Common myeloid progenitor, CD34-positive (primary cell): ENCODE measurements around the gene TMEM86A.
"Not testable (repeated sequence)": the region's sequence is repeated elsewhere in the genome, so short reads cannot be mapped to it uniquely, and the experiment has no call there.

Source experiments
- CTCF ChIA-PET: fragments of 350-600 bp; sonication (Branson Sonifier 250); formaldehyde crosslinking; loops from one replicate; lab custom pipeline; 2021; ENCODE audit warnings: antibody characterized with exemption; lab: Charles Lee
- POLR2A ChIA-PET: fragments of 350-600 bp; sonication (Branson Sonifier 250); formaldehyde crosslinking; loops from one replicate; lab custom pipeline; 2021; ENCODE audit warnings: antibody characterized with exemption; lab: Charles Lee
- DNase-seq, 3 donors: peaks; one replicate each; pipeline versions ENCODE4 v3.0.0 to v3.0.0-alpha.2; 2013
- H3K27ac ChIP-seq, 2 experiments: 1 replicate in 1 of 2; 2 replicates in 1 of 2; pipeline ENCODE4 v1.7.0; 2013; ENCODE audit warnings: inconsistent platforms in 2 of 2, low read length in 2 of 2, mild to moderate bottlenecking in 2 of 2, low read depth in 1 of 2, moderate library complexity in 1 of 2; ENCODE audit not compliant: severe bottlenecking in 2 of 2, insufficient read depth in 1 of 2, poor library complexity in 1 of 2
- H3K27me3 ChIP-seq, 5 experiments: replicated peaks in 2 of 5; 1 replicate in 3 of 5; 2 replicates in 2 of 5; pipeline versions ENCODE4 v1.6.1 to v1.7.0; 2013; ENCODE audit warnings: low read length in 4 of 5, mild to moderate bottlenecking in 2 of 5, moderate library complexity in 2 of 5, inconsistent platforms in 1 of 5; ENCODE audit not compliant: insufficient read depth in 5 of 5, control insufficient read depth in 4 of 5
- H3K36me3 ChIP-seq, 4 experiments: 1 replicate in 2 of 4; 2 replicates in 2 of 4; pipeline versions ENCODE4 v1.6.1 to v1.7.0; 2013; ENCODE audit warnings: low read length in 3 of 4, control low read depth in 1 of 4, mild to moderate bottlenecking in 1 of 4; ENCODE audit not compliant: control insufficient read depth in 4 of 4, insufficient read depth in 4 of 4
- H3K4me1 ChIP-seq, 4 experiments: 1 replicate in 3 of 4; 2 replicates in 1 of 4; pipeline versions ENCODE4 v1.6.1 to v1.7.1; 2013; ENCODE audit warnings: low read length in 3 of 4, mild to moderate bottlenecking in 3 of 4, control low read depth in 1 of 4, inconsistent platforms in 1 of 4, moderate library complexity in 1 of 4; ENCODE audit not compliant: control insufficient read depth in 4 of 4, insufficient read depth in 4 of 4; ENCODE audit errors: control extremely low read depth in 1 of 4
- H3K4me3 ChIP-seq, 7 experiments: 1 replicate in 4 of 7; 2 replicates in 3 of 7; pipeline versions ENCODE4 v1.5.1 to v1.7.0; 2013; ENCODE audit warnings: mild to moderate bottlenecking in 7 of 7, low read length in 6 of 7, moderate library complexity in 6 of 7, inconsistent platforms in 2 of 7, low read depth in 2 of 7, control low read depth in 1 of 7; ENCODE audit not compliant: insufficient read depth in 4 of 7, control insufficient read depth in 1 of 7; ENCODE audit errors: extremely low read depth in 1 of 7
- H3K9me3 ChIP-seq, 5 experiments: 1 replicate in 4 of 5; 2 replicates in 1 of 5; pipeline versions ENCODE4 v1.6.1 to v1.7.1; 2013; ENCODE audit warnings: low read length in 4 of 5, mild to moderate bottlenecking in 2 of 5, inconsistent platforms in 1 of 5, low read depth in 1 of 5, moderate library complexity in 1 of 5; ENCODE audit not compliant: control insufficient read depth in 4 of 5, insufficient read depth in 2 of 5; ENCODE audit errors: control extremely low read depth in 1 of 5
- WGBS: methylation state at CpG from one replicate; pipeline ENCODE4 v1.1.5; 2013; ENCODE audit not compliant: insufficient coverage; 5-methylcytosine and 5-hydroxymethylcytosine counted together

Gene TMEM86A

DNA sequence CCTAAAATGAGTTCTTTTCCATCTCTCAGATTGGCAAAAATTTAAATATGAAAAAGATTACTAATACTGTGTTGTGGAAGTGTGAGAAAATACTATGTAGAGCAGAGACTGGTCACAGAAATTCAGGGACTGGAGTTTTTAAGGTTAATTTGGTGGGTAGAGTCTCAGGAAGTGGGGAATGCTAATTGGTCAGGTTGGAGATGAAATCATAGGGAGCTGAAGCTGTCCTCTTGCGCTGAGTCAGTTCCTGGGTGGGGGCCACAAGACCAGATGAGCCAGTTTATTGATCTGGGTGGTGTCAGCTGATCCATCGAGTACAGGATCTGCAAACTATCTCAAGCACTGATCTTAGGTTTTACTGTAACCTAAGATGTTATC, 29.4 kb upstream of the TMEM86A start:
- ChIA-PET CTCF (no interaction called here), POLR2A (no interaction called here)
- Histone ChIP-seq H3K9me3 (no peaks in the 10 kb centered on the region), H3K36me3 (no peaks in the 10 kb centered on the region), H3K4me3 (no peak overlapping the region), H3K27me3 (peaks cover 0 to 5% (median 2%) of the 10 kb centered on the region in 5 experiments), H3K4me1 (peaks cover 0 to 12% (median 4%) of the 10 kb centered on the region in 4 experiments), H3K27ac (no peak overlapping the region)
- WGBS: 25% methylated on average over 2 of the region's 2 CpGs
- DNase-seq: no peak

DNA sequence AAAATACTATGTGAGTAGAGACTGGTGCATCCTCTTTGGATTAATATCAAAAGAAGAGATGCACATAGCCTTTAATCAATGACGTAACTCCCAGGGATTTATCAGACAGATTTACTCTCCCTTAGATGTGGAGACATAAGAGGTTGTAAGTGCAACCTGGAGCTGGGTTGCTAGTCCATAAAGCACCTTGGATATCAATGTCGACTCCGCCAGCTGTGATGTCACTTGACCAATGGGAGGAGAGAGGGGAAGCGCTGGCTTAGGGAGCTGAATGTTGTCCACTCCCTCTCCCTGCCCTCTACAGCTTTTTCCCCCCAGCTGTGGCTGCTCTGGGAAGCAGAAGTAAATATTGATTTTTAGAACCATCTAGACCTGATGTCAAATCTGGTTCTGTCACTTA, 28.9 kb upstream of the TMEM86A start:
- DNase-seq: no peak
- Histone ChIP-seq H3K27me3 (peaks cover 0 to 5% (median 2%) of the 10 kb centered on the region in 5 experiments), H3K9me3 (no peaks in the 10 kb centered on the region), H3K27ac (no peak overlapping the region), H3K4me1 (peaks cover 0 to 12% (median 4%) of the 10 kb centered on the region in 4 experiments), H3K36me3 (no peaks in the 10 kb centered on the region), H3K4me3 (no peak overlapping the region)
- ChIA-PET CTCF (interaction anchor here (0.7 to 1.2 kb wide), 2 partner anchors 60 to 62 kb away, joined by 3 to 4 read pairs; no protein-coding TSS in a partner anchor), POLR2A (no interaction called here)
- WGBS: 100% methylated on average over 3 of the region's 4 CpGs

DNA sequence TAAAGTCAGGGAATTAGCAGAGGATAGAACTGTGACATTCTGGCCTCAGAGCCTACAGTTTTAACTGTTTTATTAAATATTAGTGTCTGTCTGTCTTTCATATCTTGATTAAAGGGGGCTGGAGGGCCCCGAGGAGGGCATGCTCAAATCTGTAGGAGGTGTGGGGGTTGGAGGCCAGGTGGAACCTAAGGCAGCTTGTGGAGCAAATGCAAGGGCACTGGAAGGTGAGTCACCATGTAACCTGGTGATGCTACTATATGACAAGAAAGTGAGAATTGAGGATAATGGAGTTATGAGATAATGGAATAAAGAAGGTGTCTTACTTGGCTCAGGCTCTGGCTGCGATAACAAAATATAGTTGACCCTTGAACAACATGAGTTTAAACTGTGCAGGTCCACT, 27.3 kb upstream of the TMEM86A start:
- POLR2A ChIA-PET: no interaction called here
- 100% methylated on average over 1 of the region's 2 CpGs for WGBS
- H3K36me3 ChIP-seq: no peaks in the 10 kb centered on the region
- CTCF ChIA-PET: no interaction called here
- H3K9me3 ChIP-seq: no peaks in the 10 kb centered on the region
- no peak for DNase-seq
- H3K27me3 ChIP-seq: peaks cover 0 to 5% (median 2%) of the 10 kb centered on the region in 5 experiments
- H3K4me1 ChIP-seq: peaks cover 0 to 12% (median 4%) of the 10 kb centered on the region in 4 experiments
- no peak overlapping the region for H3K4me3 ChIP-seq
- H3K27ac ChIP-seq: no peak overlapping the region

- H3K4me3 ChIP-seq, H3K9me3 ChIP-seq, H3K36me3 ChIP-seq, H3K27ac ChIP-seq, CTCF ChIA-PET, H3K27me3 ChIP-seq: not testable (repeated sequence)
- H3K4me1 ChIP-seq: peaks cover 0 to 12% (median 2%) of the 10 kb centered on the region in 4 experiments
- DNase-seq: peak; percentile 36 to 80 (median 69)
- WGBS: 0% methylated on average over 3 of the region's 7 CpGs
- POLR2A ChIA-PET: interaction anchor here (0.6 kb wide), 1 partner anchor 23 kb away, joined by 3 read pairs; no protein-coding TSS in a partner anchor
Measured at GRCh38 chr11:18672209-18672608, 26.4 kb upstream of the TMEM86A start.

DNA sequence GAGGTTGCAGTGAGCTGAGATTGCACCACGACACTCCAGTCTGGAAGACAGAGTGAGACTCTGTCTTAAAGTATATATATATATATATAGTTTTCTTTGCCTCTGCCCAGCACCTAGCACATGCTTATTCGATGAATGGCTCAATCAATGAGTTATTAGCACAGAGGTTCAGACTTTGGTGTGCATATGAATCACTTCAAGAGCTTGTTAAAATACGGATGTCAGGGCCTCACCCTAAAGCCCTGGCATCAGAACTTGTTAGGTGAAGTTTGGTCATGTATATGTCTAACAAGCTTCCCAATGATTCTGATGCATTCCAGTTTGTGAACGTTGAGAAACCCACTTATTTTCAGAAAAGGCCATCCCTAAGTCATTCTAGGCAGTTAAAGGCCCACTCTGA, 21.8 kb upstream of the TMEM86A start:
- H3K4me3 ChIP-seq: no peak overlapping the region
- POLR2A ChIA-PET: interaction anchor here (0.6 kb wide), 1 partner anchor 12 kb away, joined by 3 read pairs; no protein-coding TSS in a partner anchor
- CTCF ChIA-PET: interaction anchor here (1.4 kb wide), 1 partner anchor 135 kb away, joined by 3 read pairs; no protein-coding TSS in a partner anchor
- 100% methylated on average over 2 of the region's 4 CpGs for WGBS
- DNase-seq: no peak
- H3K27me3 ChIP-seq: no peaks in the 10 kb centered on the region
- peaks cover 0 to 1% (median 0%) of the 10 kb centered on the region in 4 experiments for H3K4me1 ChIP-seq
- no peaks in the 10 kb centered on the region for H3K36me3 ChIP-seq
- H3K9me3 ChIP-seq: no peaks in the 10 kb centered on the region
- no peak overlapping the region for H3K27ac ChIP-seq

GRCh38 chr11:18677560-18677959, 21.0 kb upstream of the TMEM86A start:
- no peak overlapping the region for H3K27ac ChIP-seq
- 100% methylated on average over 1 of the region's 3 CpGs for WGBS

DNA sequence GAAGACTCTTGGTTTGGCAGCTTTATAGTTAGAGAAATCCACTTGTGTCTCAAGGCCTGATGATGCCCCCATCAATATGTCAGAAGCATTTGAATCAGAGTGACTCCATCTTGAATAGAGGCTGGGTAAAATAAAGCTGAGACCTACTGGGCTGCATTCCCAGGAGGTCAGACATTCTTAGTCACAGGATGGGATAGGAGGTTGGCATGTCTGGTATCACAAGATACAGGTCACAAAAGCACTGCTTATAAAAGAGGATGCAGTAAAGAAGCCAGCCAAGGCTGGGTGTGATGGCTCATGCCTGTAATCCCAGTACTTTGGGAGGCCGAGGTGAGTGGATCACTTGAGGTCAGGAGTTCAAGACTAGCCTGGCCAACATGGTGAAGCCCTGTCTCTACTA, 16.6 kb upstream of the TMEM86A start:
- H3K27me3 ChIP-seq, H3K9me3 ChIP-seq, H3K27ac ChIP-seq, H3K4me3 ChIP-seq, CTCF ChIA-PET, H3K36me3 ChIP-seq, H3K4me1 ChIP-seq, POLR2A ChIA-PET, DNase-seq: not testable (repeated sequence)
- 100% methylated on average over 1 of the region's 1 CpG for WGBS

More at GRCh38 chr11:18677560-18677959, 21.0 kb upstream of the TMEM86A start:
- Histone ChIP-seq H3K36me3 (no peaks in the 10 kb centered on the region), H3K4me1 (no peaks in the 10 kb centered on the region), H3K9me3 (no peaks in the 10 kb centered on the region), H3K4me3 (no peak overlapping the region), H3K27me3 (no peaks in the 10 kb centered on the region)
- ChIA-PET CTCF (interaction anchor here (1.4 kb wide), 1 partner anchor 136 kb away, joined by 3 read pairs; no protein-coding TSS in a partner anchor), POLR2A (no interaction called here)
- no peak for DNase-seq
